HepG2 (cell line): Measurements from ENCODE around the gene SEPTIN10. TPM values are rescaled to one million over a fixed set of nuclear protein-coding genes. Genes with fewer than 3 reads are reported as not detected.

Source experiments
- GATA4 ChIP-seq: sonication (generic); IDR thresholded peaks from 2 replicates; pipeline ENCODE4 v1.6.1; 2016; ENCODE audit warnings: antibody characterized with exemption, low read depth, borderline replicate concordance
- HIVEP1 ChIP-seq: sonication (generic); formaldehyde crosslinking; IDR thresholded peaks from 2 replicates; pipeline ENCODE4 v1.4.0; 2020; ENCODE audit warnings: mild to moderate bottlenecking, missing genetic modification reagents
- JUNB ChIP-seq: sonication (generic); formaldehyde crosslinking; IDR thresholded peaks from 2 replicates; pipeline ENCODE4 v1.8.0; 2022; ENCODE audit warnings: missing genetic modification reagents, mild to moderate bottlenecking, borderline replicate concordance
- KLF9 ChIP-seq: IDR thresholded peaks from 2 replicates; pipeline ENCODE4 v1.6.1; 2016; ENCODE audit warnings: low read depth
- MIER2 ChIP-seq: IDR thresholded peaks from 2 replicates; pipeline ENCODE4 v1.6.1; 2016; ENCODE audit warnings: missing biosample characterization, missing genetic modification reagents
- PAWR ChIP-seq: sonication (generic); formaldehyde crosslinking; IDR thresholded peaks from 2 replicates; pipeline ENCODE4 v1.4.0; 2020; ENCODE audit warnings: missing genetic modification reagents, mild to moderate bottlenecking, borderline replicate concordance
- POGK ChIP-seq: sonication (generic); formaldehyde crosslinking; conservative IDR thresholded peaks from 2 replicates; pipeline ENCODE4 v1.8.0; 2022; ENCODE audit warnings: mild to moderate bottlenecking, moderate library complexity, missing genetic modification reagents
- REPIN1 ChIP-seq: sonication (generic); formaldehyde crosslinking; IDR thresholded peaks from 2 replicates; pipeline ENCODE4 v1.8.0; 2022; ENCODE audit warnings: missing genetic modification reagents, low read depth, mild to moderate bottlenecking, borderline replicate concordance
- SAP130 ChIP-seq: IDR thresholded peaks from 2 replicates; pipeline ENCODE4 v1.6.1; 2016; ENCODE audit warnings: low read depth
- SP4 ChIP-seq: sonication (generic); formaldehyde crosslinking; IDR thresholded peaks from 2 replicates; pipeline ENCODE4 v1.8.1; 2023; ENCODE audit warnings: mild to moderate bottlenecking, missing genetic modification reagents
- THAP8 ChIP-seq: sonication (generic); formaldehyde crosslinking; IDR thresholded peaks from 2 replicates; pipeline ENCODE4 v1.5.1; 2020; ENCODE audit warnings: missing genetic modification reagents, mild to moderate bottlenecking, borderline replicate concordance
- ZNF3 ChIP-seq: IDR thresholded peaks from 2 replicates; pipeline ENCODE4 v1.7.0; 2017; ENCODE audit warnings: inconsistent platforms
- ZNF550 ChIP-seq: sonication (generic); formaldehyde crosslinking; IDR thresholded peaks from 2 replicates; pipeline ENCODE4 v1.4.0; 2020; ENCODE audit warnings: mild to moderate bottlenecking, missing genetic modification reagents, borderline replicate concordance
- ZNF644 ChIP-seq: IDR thresholded peaks from 2 replicates; pipeline ENCODE4 v1.6.1; 2016; ENCODE audit warnings: low read depth
- ZSCAN21 ChIP-seq: sonication (generic); formaldehyde crosslinking; IDR thresholded peaks from 2 replicates; pipeline ENCODE4 v1.8.0; 2022; ENCODE audit warnings: mild to moderate bottlenecking, missing genetic modification reagents, moderate library complexity, borderline replicate concordance
- ZUFSP ChIP-seq: sonication (generic); formaldehyde crosslinking; IDR thresholded peaks from 2 replicates; pipeline ENCODE4 v1.9.0; 2021; ENCODE audit warnings: missing genetic modification reagents, mild to moderate bottlenecking, borderline replicate concordance
- polyA plus RNA-seq, 8 experiments: library from polyadenylated mRNA; depleted of rRNA in 3 of 8; stranded (reverse) in 7 of 8; unstranded in 1 of 8; fragments of >200 nt; fragmentation: Illumina TruSeq in 4 of 8; extraction: Trizol in 4 of 8; gene quantifications; 2 replicates each; pipeline versions ENCODE4 v1.2.1 to v1.2.3, GENCODE V29; 2011 to 2016; ENCODE audit warnings: low read depth in 4 of 8, missing spikeins in 1 of 8, mixed read lengths in 1 of 8; ENCODE audit not compliant: insufficient read depth in 1 of 8
- total RNA-seq, 5 experiments: library from RNA; depleted of rRNA; stranded (reverse); fragments of >200 nt; fragmentation: Illumina TruSeq; extraction: Trizol; gene quantifications; 2 replicates each; pipeline ENCODE4 v1.2.3, GENCODE V29; 2016; ENCODE audit warnings: low read depth in 1 of 5
- TF ChIP-seq, protein P1 (sequence below): sonication (generic); formaldehyde crosslinking; IDR thresholded peaks from 2 replicates; pipeline ENCODE4 v1.8.1; 2023; ENCODE audit warnings: mild to moderate bottlenecking, inconsistent platforms, moderate library complexity, missing genetic modification reagents, borderline replicate concordance
- TF ChIP-seq, protein P2 (sequence below): sonication (generic); formaldehyde crosslinking; IDR thresholded peaks from 2 replicates; pipeline ENCODE4 v1.4.0; 2020; ENCODE audit warnings: low read depth, mild to moderate bottlenecking, missing genetic modification reagents
- TF ChIP-seq, protein P3 (sequence below): sonication (generic); formaldehyde crosslinking; IDR thresholded peaks from 2 replicates; pipeline ENCODE4 v1.4.0; 2020; ENCODE audit warnings: missing genetic modification reagents
- TF ChIP-seq, protein P4 (sequence below): IDR thresholded peaks from 2 replicates; pipeline ENCODE4 v1.6.1; 2018; ENCODE audit warnings: missing genetic modification reagents, mild to moderate bottlenecking, missing compliant biosample characterization

Gene SEPTIN10
- total and polyA plus RNA-seq, 2 of the 13 experiments (the other 11 are each of a cell fraction or from before 2014, with no cell fraction given), result 45.8 to 67.5 TPM

- TF ChIP-seq, protein P1, sequence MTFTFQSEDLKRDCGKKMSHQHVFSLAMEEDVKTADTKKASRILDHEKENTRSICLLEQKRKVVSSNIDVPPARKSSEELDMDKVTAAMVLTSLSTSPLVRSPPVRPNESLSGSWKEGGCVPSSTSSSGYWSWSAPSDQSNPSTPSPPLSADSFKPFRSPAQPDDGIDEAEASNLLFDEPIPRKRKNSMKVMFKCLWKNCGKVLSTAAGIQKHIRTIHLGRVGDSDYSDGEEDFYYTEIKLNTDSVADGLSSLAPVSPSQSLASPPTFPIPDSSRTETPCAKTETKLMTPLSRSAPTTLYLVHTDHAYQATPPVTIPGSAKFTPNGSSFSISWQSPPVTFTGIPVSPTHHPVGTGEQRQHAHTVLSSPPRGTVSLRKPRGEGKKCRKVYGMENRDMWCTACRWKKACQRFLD (CRISPR knock-in tag), result no peak
- TF ChIP-seq THAP8 (CRISPR knock-in tag) (no peak), HIVEP1 (CRISPR knock-in tag) (no peak), MIER2 (CRISPR knock-in tag) (peak; percentile 63; the same call in 1 of the 2 replicates), ZSCAN21 (CRISPR knock-in tag) (no peak), SP4 (CRISPR knock-in tag) (no peak), SAP130 (CRISPR knock-in tag) (peak; percentile 88), POGK (no peak), PAWR (CRISPR knock-in tag) (no peak), ZNF3 (CRISPR knock-in tag) (no peak), REPIN1 (CRISPR knock-in tag) (no peak), JUNB (CRISPR knock-in tag) (no peak), ZUFSP (CRISPR knock-in tag) (no peak), KLF9 (CRISPR knock-in tag) (no peak), ZNF550 (CRISPR knock-in tag) (no peak), ZNF644 (CRISPR knock-in tag) (peak; percentile 84), GATA4 (peak; percentile 37; the same call in 1 of the 2 replicates)
- TF ChIP-seq, protein P2, sequence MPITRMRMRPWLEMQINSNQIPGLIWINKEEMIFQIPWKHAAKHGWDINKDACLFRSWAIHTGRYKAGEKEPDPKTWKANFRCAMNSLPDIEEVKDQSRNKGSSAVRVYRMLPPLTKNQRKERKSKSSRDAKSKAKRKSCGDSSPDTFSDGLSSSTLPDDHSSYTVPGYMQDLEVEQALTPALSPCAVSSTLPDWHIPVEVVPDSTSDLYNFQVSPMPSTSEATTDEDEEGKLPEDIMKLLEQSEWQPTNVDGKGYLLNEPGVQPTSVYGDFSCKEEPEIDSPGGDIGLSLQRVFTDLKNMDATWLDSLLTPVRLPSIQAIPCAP (CRISPR knock-in tag), result no peak
- TF ChIP-seq, protein P3, sequence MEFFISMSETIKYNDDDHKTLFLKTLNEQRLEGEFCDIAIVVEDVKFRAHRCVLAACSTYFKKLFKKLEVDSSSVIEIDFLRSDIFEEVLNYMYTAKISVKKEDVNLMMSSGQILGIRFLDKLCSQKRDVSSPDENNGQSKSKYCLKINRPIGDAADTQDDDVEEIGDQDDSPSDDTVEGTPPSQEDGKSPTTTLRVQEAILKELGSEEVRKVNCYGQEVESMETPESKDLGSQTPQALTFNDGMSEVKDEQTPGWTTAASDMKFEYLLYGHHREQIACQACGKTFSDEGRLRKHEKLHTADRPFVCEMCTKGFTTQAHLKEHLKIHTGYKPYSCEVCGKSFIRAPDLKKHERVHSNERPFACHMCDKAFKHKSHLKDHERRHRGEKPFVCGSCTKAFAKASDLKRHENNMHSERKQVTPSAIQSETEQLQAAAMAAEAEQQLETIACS (CRISPR knock-in tag), result no peak
- TF ChIP-seq, protein P4, sequence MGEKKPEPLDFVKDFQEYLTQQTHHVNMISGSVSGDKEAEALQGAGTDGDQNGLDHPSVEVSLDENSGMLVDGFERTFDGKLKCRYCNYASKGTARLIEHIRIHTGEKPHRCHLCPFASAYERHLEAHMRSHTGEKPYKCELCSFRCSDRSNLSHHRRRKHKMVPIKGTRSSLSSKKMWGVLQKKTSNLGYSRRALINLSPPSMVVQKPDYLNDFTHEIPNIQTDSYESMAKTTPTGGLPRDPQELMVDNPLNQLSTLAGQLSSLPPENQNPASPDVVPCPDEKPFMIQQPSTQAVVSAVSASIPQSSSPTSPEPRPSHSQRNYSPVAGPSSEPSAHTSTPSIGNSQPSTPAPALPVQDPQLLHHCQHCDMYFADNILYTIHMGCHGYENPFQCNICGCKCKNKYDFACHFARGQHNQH (CRISPR knock-in tag), result peak; percentile 99
Observed at GRCh38 chr2:109558076-109558882, 55.5 kb downstream of the SEPTIN10 start (continued).
